H9 (cell line): ENCODE measurements around the gene GRK4. TPM values are rescaled to one million over a fixed set of nuclear protein-coding genes. Genes with fewer than 3 reads are reported as not detected.

Source experiments
- DNase-seq: peaks from one replicate; pipeline ENCODE4 v3.0.0-alpha.2; 2017
- H2AFZ ChIP-seq: one replicate; pipeline ENCODE4 v1.6.1; 2013; ENCODE audit warnings: mild to moderate bottlenecking, low read length, control low read depth, moderate library complexity
- H2AK5ac ChIP-seq: 2 replicates; pipeline ENCODE4 v1.6.1; 2013; ENCODE audit warnings: low read length, control low read depth, mixed read lengths; ENCODE audit not compliant: insufficient read length
- H2BK120ac ChIP-seq: one replicate; pipeline ENCODE4 v1.6.1; 2013; ENCODE audit warnings: low read depth, mild to moderate bottlenecking, low read length, control low read depth, inconsistent platforms; ENCODE audit not compliant: poor library complexity, severe bottlenecking
- H2BK12ac ChIP-seq: 2 replicates; pipeline ENCODE4 v1.6.1; 2013; ENCODE audit warnings: low read length, control low read depth, mixed read lengths, low read depth; ENCODE audit not compliant: insufficient read length
- H2BK15ac ChIP-seq: 2 replicates; pipeline ENCODE4 v1.6.1; 2013; ENCODE audit warnings: low read depth, low read length, control low read depth
- H2BK20ac ChIP-seq: one replicate; pipeline ENCODE4 v1.6.1; 2013; ENCODE audit warnings: low read depth, mild to moderate bottlenecking, low read length, control low read depth, inconsistent platforms; ENCODE audit not compliant: poor library complexity, severe bottlenecking
- H2BK5ac ChIP-seq: 2 replicates; pipeline ENCODE4 v1.6.1; 2013; ENCODE audit warnings: low read length, control low read depth, mixed read lengths; ENCODE audit not compliant: insufficient read length
- H3K14ac ChIP-seq: 2 replicates; pipeline ENCODE4 v1.6.1; 2013; ENCODE audit warnings: low read length, control low read depth; ENCODE audit not compliant: insufficient read depth
- H3K18ac ChIP-seq: 2 replicates; pipeline ENCODE4 v1.6.1; 2013; ENCODE audit warnings: low read depth, mild to moderate bottlenecking, mixed read lengths, low read length, control low read depth; ENCODE audit not compliant: insufficient read length
- H3K23ac ChIP-seq: 2 replicates; pipeline ENCODE4 v1.6.1; 2013; ENCODE audit warnings: low read length, control low read depth, mixed read lengths, low read depth; ENCODE audit not compliant: insufficient read length
- H3K23me2 ChIP-seq: 2 replicates; pipeline ENCODE4 v1.6.1; 2013; ENCODE audit warnings: low read depth, mild to moderate bottlenecking, mixed read lengths, low read length, control low read depth; ENCODE audit not compliant: insufficient read length, poor library complexity, severe bottlenecking
- H3K27ac ChIP-seq: 2 replicates; pipeline ENCODE4 v1.5.1; 2013; ENCODE audit warnings: low read length, control low read depth, mixed read lengths, low read depth; ENCODE audit not compliant: insufficient read length
- H3K27me3 ChIP-seq: 2 replicates; pipeline ENCODE4 v1.6.1; 2013; ENCODE audit warnings: low read length, control low read depth, inconsistent platforms; ENCODE audit not compliant: insufficient read depth
- H3K4ac ChIP-seq: 2 replicates; pipeline ENCODE4 v1.6.1; 2013; ENCODE audit warnings: low read depth, mild to moderate bottlenecking, control low read depth, inconsistent platforms, low read length, moderate library complexity
- H3K4me1 ChIP-seq: 2 replicates; pipeline ENCODE4 v1.6.1; 2013; ENCODE audit warnings: low read length, control low read depth, inconsistent platforms; ENCODE audit not compliant: insufficient read depth
- H3K4me2 ChIP-seq: 2 replicates; pipeline ENCODE4 v1.6.1; 2013; ENCODE audit warnings: low read length, control low read depth, mixed read lengths; ENCODE audit not compliant: insufficient read length, insufficient read depth
- H3K56ac ChIP-seq: 2 replicates; pipeline ENCODE4 v1.6.1; 2013; ENCODE audit warnings: low read depth, mild to moderate bottlenecking, mixed read lengths, low read length, control low read depth; ENCODE audit not compliant: insufficient read length
- H3K79me1 ChIP-seq: 2 replicates; pipeline ENCODE4 v1.6.1; 2013; ENCODE audit warnings: low read depth, mild to moderate bottlenecking, moderate library complexity, low read length, control low read depth, inconsistent platforms; ENCODE audit not compliant: insufficient read depth, poor library complexity, severe bottlenecking
- H3K79me2 ChIP-seq: 2 replicates; pipeline ENCODE4 v1.6.1; 2013; ENCODE audit warnings: low read length, control low read depth, inconsistent platforms; ENCODE audit not compliant: insufficient read depth
- H3K9ac ChIP-seq: 2 replicates; pipeline ENCODE4 v1.6.1; 2013; ENCODE audit warnings: low read length, control low read depth, mixed read lengths; ENCODE audit not compliant: insufficient read length; ENCODE audit errors: extremely low read depth
- H3K9me3 ChIP-seq: one replicate; pipeline ENCODE4 v1.6.1; 2013; ENCODE audit warnings: low read depth, low read length, inconsistent platforms; ENCODE audit not compliant: control insufficient read depth
- H3T11ph ChIP-seq: one replicate; pipeline ENCODE4 v1.6.1; 2013; ENCODE audit warnings: mild to moderate bottlenecking, low read length, control low read depth, inconsistent platforms
- H4K20me1 ChIP-seq: one replicate; pipeline ENCODE4 v1.6.1; 2013; ENCODE audit not compliant: control insufficient read depth, insufficient read length, insufficient read depth
- H4K5ac ChIP-seq: 2 replicates; pipeline ENCODE4 v1.6.1; 2013; ENCODE audit warnings: low read depth, mild to moderate bottlenecking, mixed read lengths, low read length, control low read depth; ENCODE audit not compliant: insufficient read length
- H4K8ac ChIP-seq: replicated peaks from 2 replicates; pipeline ENCODE4 v1.6.1; 2013; ENCODE audit warnings: low read length, control low read depth, mixed read lengths, low read depth; ENCODE audit not compliant: insufficient read length
- H4K91ac ChIP-seq: 2 replicates; pipeline ENCODE4 v1.6.1; 2013; ENCODE audit warnings: low read depth, mild to moderate bottlenecking, moderate library complexity, mixed read lengths, low read length, control low read depth; ENCODE audit not compliant: insufficient read length
- H3K27ac Mint-ChIP-seq, 3 experiments: 2 replicates in 2 of 3; 3 replicates in 1 of 3; pipeline ENCODE4 v1.8.0; 2020 to 2021; ENCODE audit warnings: mixed read lengths in 3 of 3, mild to moderate bottlenecking in 1 of 3, moderate library complexity in 1 of 3
- H3K27me3 Mint-ChIP-seq: 2 replicates; pipeline ENCODE4 v1.8.0; 2021; ENCODE audit warnings: low read depth, mild to moderate bottlenecking, moderate library complexity, mixed read lengths
- H3K36me3 Mint-ChIP-seq, 3 experiments: 2 replicates in 2 of 3; 3 replicates in 1 of 3; pipeline ENCODE4 v1.8.0; 2020 to 2021; ENCODE audit warnings: low read depth in 3 of 3, mixed read lengths in 3 of 3; ENCODE audit not compliant: insufficient read depth in 1 of 3
- H3K4me1 Mint-ChIP-seq, 2 experiments: 2 replicates each; pipeline ENCODE4 v1.8.0; 2020; ENCODE audit warnings: mixed read lengths in 2 of 2
- H3K4me3 Mint-ChIP-seq, 2 experiments: 2 replicates in 1 of 2; 3 replicates in 1 of 2; pipeline ENCODE4 v1.8.0; 2020 to 2021; ENCODE audit warnings: mild to moderate bottlenecking in 2 of 2, mixed read lengths in 2 of 2, moderate library complexity in 1 of 2
- H3K9me3 Mint-ChIP-seq, 2 experiments: 2 replicates in 1 of 2; 3 replicates in 1 of 2; pipeline ENCODE4 v1.8.0; 2020; ENCODE audit warnings: mild to moderate bottlenecking in 2 of 2, mixed read lengths in 2 of 2, moderate library complexity in 1 of 2
- CTCF ChIP-seq: fragments of 200-600 bp; sonication (generic); conservative IDR thresholded peaks from 3 replicates; pipeline ENCODE4 v1.8.0; 2021; ENCODE audit warnings: antibody characterized with exemption, mild to moderate bottlenecking
- WGBS: extraction: QIAGEN DNeasy Blood & Tissue Kit; methylation state at CpG from one replicate; pipeline ENCODE4 v1.1.7; 2013; ENCODE audit warnings: missing lambda C conversion rate, low lambda C conversion rate, mixed read lengths; ENCODE audit not compliant: insufficient read length; ENCODE audit errors: extremely low coverage; 5-methylcytosine and 5-hydroxymethylcytosine counted together
- total RNA-seq: library from RNA; stranded (reverse); gene quantifications from 2 replicates; pipeline ENCODE4 v1.2.1, GENCODE V29; 2021

The GRK4 gene
- total RNA-seq, 1 experiment from 2014 or later = 4.8 TPM

DNA sequence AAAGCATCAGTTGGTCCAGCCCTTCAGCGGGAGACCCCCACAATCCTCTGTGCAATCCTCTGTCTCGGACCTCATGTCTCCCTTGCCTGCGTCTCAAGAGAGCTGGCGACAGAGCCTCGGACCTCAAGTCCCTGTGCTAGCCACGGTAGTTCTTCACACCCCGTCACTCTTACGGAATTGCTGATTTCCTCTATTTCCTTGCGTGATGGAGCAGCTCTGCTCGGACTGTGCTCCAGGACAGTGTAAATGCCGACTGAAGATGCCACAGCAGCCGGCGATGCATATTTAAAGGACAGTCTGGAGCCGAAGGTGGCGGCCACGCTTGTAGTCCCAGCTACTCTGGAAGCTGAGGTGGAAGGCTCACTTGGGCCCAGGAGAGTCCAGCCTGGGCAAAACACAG is 1.9 kb downstream of the GRK4 start:
- no peaks in the 10 kb centered on the region for H3K27me3 ChIP-seq
- H2BK120ac ChIP-seq = no peak overlapping the region
- H2BK15ac ChIP-seq = no peak overlapping the region
- Mint-ChIP-seq H3K4me1 (peaks cover 19% of the 10 kb centered on the region in 2 experiments), H3K9me3 (no peaks in the 10 kb centered on the region; a peak in 1 of 5 replicates), H3K27ac (no peak overlapping the region), H3K4me3 (peak overlapping the region; percentile 67 to 94), H3K27me3 (peaks cover 13% of the 10 kb centered on the region), H3K36me3 (peaks cover 0 to 3% (median 2%) of the 10 kb centered on the region in 3 experiments; a peak in 3 of 7 replicates)
- H3K79me1 ChIP-seq = no peaks in the 10 kb centered on the region
- H3K56ac ChIP-seq = no peak overlapping the region
- no peak overlapping the region for H3K4ac ChIP-seq
- no peak overlapping the region for H3K9ac ChIP-seq
- H2BK12ac ChIP-seq = no peak overlapping the region
- no peak overlapping the region for H3T11ph ChIP-seq
- H3K79me2 ChIP-seq = no peaks in the 10 kb centered on the region
- no peak overlapping the region for H2AFZ ChIP-seq
- no peak overlapping the region for H3K18ac ChIP-seq
- H3K23me2 ChIP-seq = no peaks in the 10 kb centered on the region
- no peak overlapping the region for H2BK5ac ChIP-seq
- H2BK20ac ChIP-seq = no peak overlapping the region
- no peak overlapping the region for H3K27ac ChIP-seq
- H2AK5ac ChIP-seq = no peak overlapping the region
- no CpG with 5 or more reads among the region's 16 CpGs for WGBS
- H4K20me1 ChIP-seq = peaks cover 2% of the 10 kb centered on the region
- H3K9me3 ChIP-seq = no peaks in the 10 kb centered on the region
- H4K91ac ChIP-seq = no peak overlapping the region
- H3K23ac ChIP-seq = no peak overlapping the region
- no peak for TF ChIP-seq CTCF
- no peak overlapping the region for H3K14ac ChIP-seq
- no peak overlapping the region for H3K4me2 ChIP-seq
- H4K5ac ChIP-seq = no peak overlapping the region
- DNase-seq = no peak
- no peaks in the 10 kb centered on the region for H3K4me1 ChIP-seq
- H4K8ac ChIP-seq = no peak overlapping the region
